HG02588 (cell line): ENCODE data around the gene ALOX15B.

Experiments
- ATAC-seq: cut with Tn5 transposase; IDR thresholded peaks from one replicate; pipeline ENCODE4 v1.9.1; 2021; ENCODE audit warnings: mild to moderate bottlenecking, moderate library complexity; ENCODE audit not compliant: unreplicated experiment

The ALOX15B gene, protein sequence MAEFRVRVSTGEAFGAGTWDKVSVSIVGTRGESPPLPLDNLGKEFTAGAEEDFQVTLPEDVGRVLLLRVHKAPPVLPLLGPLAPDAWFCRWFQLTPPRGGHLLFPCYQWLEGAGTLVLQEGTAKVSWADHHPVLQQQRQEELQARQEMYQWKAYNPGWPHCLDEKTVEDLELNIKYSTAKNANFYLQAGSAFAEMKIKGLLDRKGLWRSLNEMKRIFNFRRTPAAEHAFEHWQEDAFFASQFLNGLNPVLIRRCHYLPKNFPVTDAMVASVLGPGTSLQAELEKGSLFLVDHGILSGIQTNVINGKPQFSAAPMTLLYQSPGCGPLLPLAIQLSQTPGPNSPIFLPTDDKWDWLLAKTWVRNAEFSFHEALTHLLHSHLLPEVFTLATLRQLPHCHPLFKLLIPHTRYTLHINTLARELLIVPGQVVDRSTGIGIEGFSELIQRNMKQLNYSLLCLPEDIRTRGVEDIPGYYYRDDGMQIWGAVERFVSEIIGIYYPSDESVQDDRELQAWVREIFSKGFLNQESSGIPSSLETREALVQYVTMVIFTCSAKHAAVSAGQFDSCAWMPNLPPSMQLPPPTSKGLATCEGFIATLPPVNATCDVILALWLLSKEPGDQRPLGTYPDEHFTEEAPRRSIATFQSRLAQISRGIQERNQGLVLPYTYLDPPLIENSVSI

DNA sequence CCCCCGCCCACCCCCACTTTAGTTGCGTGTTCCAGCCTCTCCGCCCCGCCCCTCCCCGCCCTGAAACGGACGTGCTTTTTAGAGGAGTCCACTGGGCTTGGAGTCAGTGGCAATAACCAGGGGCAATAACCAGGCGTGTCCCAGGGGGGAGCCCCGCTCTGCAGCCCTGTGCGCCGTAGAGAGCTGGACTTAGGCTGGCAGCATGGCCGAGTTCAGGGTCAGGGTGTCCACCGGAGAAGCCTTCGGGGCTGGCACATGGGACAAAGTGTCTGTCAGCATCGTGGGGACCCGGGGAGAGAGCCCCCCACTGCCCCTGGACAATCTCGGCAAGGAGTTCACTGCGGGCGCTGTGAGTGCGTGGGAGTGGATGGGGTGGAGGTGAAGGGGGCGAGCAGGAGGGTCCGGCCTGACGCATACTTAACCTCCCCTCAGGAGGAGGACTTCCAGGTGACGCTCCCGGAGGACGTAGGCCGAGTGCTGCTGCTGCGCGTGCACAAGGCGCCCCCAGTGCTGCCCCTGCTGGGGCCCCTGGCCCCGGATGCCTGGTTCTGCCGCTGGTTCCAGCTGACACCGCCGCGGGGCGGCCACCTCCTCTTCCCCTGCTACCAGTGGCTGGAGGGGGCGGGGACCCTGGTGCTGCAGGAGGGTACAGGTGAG is at the start of gene ALOX15B:
Gene ALOX15B, plus strand, starts transcription at position 106 of the 657 bp plus-strand sequence. Its CDS starts 97 bp downstream, at position 203.
- no peak for ATAC-seq

DNA sequence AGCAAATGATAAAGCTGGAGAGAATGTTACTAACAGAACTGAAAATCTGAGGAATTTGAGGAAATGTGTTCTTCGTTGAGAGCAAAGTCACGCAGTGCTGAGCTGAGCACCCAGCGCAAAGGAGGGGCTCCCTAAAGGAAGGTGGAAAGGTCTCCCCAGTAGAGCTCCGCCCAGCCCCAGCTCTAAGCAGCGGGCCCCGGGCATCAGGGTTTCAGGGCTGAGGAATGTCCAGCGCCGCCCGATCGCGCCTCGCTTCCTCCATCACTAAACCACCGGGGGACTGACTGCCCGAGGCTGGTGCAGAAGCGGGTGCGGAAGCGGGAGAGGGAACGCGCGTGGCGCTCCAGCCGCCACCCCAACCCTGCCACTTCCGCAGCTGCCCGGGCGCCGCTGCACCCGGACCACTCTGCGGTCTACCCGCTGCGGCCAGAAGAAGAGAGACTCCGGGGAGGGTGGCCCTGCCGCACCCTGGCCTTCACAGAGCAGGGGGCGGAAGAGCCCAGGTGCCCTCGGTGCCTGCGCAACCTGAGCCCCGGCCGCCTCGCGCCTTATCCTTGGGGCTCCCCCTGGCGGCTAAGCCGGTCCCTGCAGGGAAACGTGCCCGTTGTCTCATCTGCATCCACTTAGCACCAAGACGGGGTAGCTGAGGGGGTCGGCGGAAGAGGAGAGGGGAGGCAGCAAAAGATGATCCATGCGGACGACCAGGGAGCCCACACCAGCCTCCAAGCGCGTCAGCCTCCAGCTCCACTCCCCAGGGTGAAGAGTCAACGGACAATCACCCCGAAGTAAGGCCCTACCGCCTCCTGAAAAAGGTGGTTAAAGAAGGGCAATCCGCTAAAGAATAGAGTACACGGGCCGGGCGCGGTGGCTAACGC is 48.8 kb upstream of the ALOX15B start:
- peak; percentile 71 for ATAC-seq

DNA sequence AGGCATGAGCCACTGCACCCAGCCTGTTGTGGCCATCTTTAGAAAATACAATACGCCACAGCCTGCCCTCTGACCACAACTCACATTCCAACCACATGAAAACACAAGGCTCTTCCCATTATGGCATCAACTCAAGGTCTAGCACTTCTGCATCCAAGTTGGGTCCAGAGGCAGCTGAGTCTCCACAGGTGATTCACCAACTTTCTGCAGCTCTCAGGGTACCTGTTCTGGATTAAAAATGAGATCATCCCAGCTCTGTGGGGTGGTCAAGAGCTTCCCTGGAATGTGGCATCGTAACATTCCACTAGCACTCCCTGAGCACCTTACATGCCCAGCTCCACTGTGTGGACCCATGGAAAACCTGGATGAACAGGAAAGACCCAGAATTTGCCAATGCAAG is 46.3 kb upstream of the ALOX15B start:
- no peak for ATAC-seq

DNA sequence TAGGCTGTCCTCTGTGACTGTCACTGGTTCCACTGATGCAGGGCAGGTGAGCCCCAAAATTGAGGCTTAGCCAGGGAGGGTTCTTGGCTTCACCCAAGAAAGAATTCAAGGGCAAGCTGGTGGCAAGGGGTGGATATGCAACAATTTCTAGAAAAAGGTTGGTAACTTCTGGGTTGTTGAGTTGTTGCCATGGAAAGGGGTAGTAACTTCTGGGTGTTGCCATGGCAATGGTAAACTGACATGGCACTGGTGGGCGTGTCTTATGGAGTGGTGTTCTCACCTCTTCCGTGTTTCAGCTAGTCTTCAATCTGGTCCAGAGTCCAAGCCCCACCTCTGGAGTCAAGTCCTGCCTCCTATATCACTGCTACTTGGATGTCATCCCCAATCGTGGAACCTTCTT is 45.9 kb upstream of the ALOX15B start:
- ATAC-seq, result no peak

DNA sequence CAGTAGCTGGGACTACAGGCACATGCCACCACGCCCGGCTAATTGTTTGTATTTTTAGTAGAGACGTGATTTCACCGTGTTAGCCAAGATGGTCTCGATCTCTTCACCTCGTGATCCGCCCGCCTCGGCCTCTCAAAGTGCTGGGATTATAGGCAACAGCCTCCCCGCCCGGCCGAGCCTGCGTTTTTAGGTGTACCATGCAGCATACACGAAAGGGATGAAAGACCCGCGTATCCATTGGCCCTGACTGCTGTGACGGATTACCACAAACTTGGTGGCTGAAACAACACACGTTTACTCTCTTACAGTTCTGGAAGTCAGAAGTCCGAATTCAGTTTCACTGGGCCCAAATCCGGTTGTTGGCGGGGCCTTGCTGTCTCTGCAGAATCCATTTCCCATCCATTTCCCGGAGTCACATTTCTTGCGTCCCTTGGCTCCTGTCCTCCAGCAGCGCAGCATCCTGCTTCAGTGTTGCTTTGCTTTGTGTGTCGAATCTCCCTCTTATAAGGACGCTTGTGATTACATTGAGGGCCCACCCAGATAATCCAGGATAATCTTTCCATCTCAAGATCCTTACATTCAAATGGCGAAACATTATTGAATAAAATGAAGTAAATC is 44.8 kb upstream of the ALOX15B start:
- no peak for ATAC-seq

DNA sequence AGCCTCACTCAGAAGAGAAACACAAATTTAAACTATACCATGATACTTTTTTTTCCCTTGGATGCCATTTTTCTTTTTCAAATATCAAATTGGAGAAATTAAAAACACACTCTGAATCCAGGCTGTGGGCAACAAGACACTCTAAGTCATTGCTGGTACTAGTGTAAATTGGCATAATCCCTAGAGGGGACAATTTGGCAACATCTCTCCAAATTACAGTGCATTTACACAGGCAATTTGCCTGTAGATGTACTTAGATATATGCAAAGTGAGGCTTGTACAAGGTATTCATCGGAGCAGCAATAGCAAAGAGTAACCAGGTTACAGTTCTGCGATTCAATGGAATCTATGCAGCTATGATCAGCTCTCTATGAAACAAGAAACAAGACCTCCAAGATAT is 43.1 kb upstream of the ALOX15B start:
- ATAC-seq, result no peak

DNA sequence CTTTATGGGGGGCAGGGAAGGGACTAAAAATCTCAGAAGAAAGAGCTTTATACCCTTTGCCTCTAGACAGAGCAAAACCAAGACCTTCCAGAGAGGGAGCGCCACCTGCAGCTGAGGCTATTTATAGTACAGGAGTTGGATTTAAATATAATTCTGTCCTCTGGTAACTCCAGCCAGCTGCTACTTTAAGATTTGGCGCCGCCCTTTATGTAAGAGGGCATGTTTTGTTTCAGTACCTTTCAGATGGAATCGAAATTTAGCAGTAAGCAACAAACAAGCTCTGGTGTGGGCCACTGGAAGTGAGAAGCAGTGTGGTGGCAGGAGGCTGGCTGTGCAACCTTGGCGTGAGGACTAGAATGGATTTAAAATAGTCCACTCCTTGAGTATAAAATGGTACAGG is 41.7 kb upstream of the ALOX15B start:
- no peak for ATAC-seq

DNA sequence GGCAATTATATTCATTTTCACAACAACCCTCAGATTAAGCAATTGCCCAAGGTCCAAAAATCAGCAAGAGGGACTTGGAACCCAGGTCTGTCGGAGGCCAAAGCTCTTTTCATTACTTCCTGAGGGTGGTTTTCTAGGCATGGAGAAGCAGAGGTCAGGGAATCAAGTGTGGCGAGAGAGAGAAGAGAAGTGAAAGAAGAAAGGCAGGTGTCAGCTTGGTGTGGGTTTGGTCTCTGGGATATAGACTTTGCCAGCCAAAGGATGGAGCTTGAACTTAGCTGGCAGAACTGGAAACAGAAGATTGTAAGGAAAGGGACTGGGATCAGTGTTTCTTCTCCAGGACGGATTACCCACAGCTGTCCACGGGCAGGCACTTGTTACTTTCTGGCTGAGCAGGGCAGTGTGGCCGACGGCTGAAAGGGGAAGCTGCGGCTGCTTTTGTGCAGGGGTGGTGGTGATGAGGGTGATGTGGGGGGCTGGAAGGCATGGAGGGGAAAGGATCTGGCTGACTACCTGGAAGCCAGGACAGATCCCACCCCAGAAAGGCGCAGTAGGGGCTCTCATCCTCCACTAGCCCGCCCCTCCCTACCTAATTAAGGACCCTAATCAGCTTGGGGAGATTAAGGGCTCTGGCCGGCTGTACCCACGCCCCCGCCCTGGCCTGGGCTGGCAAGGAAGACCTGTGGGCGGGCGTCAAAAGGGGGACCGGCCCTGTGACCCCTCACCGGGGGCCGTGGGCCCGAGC is 36.7 kb upstream of the ALOX15B start, which contains the start of gene GUCY2D:
Gene GUCY2D, plus strand, starts transcription at position 640 of the 745 bp plus-strand sequence. CDS start 433 bp downstream, outside the sequence.
- ATAC-seq, result no peak

DNA sequence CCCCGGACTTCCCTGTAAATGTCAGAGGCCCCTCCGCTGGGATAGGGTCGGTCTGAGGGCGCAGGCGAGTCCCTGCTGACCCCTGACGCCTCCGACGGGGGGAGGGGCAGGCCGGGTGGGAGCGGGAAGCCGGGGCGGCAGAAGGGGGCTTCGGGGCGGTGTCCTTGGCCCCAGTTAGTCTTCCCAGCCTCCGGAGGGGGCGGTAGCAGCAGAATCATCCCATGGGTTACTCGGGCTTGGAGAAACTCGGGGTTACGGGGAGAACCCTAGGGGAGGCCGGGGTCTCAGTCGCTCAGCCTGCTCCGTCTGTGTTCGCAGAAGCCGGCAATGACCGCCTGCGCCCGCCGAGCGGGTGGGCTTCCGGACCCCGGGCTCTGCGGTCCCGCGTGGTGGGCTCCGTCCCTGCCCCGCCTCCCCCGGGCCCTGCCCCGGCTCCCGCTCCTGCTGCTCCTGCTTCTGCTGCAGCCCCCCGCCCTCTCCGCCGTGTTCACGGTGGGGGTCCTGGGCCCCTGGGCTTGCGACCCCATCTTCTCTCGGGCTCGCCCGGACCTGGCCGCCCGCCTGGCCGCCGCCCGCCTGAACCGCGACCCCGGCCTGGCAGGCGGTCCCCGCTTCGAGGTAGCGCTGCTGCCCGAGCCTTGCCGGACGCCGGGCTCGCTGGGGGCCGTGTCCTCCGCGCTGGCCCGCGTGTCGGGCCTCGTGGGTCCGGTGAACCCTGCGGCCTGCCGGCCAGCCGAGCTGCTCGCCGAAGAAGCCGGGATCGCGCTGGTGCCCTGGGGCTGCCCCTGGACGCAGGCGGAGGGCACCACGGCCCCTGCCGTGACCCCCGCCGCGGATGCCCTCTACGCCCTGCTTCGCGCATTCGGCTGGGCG is 35.9 kb upstream of the ALOX15B start:
- no peak for ATAC-seq

DNA sequence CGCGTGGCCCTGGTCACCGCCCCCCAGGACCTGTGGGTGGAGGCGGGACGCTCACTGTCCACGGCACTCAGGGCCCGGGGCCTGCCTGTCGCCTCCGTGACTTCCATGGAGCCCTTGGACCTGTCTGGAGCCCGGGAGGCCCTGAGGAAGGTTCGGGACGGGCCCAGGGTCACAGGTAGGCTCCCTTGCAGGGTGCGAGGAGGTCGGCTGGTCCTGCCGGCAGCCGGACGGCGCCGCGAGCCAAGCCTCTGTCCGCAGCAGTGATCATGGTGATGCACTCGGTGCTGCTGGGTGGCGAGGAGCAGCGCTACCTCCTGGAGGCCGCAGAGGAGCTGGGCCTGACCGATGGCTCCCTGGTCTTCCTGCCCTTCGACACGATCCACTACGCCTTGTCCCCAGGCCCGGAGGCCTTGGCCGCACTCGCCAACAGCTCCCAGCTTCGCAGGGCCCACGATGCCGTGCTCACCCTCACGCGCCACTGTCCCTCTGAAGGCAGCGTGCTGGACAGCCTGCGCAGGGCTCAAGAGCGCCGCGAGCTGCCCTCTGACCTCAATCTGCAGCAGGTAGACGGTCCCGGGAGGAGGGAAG is 35.2 kb upstream of the ALOX15B start:
- no peak for ATAC-seq

DNA sequence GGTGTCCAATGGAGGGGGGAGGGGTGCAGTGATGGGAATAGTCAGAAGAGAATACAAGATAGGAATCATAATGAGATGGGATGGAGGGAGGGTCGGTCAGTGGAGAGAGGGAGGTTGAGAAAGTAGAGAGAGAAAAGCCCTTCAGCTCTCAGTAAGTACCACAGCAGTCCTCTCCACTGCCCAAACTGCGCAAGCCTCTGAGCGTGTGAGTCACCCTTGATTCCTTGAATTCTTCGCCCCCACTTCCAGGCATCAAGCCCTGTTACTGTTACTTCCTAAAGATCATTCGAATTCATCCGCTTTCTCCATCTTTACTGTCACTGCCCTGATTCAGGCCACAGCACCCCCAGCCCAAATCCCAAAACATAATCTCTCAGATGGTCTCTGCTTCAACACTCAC is 34.0 kb upstream of the ALOX15B start:
- ATAC-seq, result no peak

DNA sequence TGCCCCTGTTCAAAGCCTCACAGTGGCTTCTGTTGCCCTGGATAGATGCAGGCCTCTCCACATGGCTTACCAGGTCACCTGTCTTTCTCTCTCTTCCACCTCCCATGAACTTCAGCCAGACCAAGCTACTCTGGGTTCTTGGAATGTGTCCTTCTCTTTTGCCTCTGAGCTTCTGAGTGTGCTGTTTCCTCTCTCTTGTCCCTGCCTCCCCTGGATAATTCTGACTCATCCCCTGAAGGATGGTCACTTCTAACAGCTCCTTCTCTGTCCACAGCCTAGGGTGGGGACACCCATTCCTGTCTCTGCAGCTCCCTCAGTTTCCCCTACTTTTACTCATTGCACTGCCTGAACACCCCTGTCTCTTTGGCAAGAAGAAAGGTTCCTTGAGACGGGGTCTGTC is 33.5 kb upstream of the ALOX15B start:
- ATAC-seq, result no peak

DNA sequence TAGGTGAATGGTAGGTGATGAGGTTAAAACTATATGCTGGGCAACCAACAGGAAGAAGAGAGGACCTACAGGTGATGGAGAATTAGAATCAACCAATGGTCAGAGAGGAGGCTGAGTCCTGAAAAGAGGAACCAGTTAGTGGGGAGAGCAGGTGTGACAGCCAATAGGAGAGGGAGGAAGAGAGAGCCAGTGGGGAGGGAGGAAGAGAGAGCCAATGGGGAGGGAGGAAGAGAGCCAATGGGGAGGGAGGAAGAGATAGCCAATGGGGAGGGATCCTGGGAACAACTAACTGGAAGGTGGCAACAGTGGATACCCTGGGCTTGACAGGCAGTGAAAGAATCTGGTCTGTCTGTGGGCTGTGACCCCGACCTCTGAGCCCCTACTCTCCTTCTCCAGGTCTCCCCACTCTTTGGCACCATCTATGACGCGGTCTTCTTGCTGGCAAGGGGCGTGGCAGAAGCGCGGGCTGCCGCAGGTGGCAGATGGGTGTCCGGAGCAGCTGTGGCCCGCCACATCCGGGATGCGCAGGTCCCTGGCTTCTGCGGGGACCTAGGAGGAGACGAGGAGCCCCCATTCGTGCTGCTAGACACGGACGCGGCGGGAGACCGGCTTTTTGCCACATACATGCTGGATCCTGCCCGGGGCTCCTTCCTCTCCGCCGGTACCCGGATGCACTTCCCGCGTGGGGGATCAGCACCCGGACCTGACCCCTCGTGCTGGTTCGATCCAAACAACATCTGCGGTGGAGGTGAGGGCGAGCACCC is 32.7 kb upstream of the ALOX15B start:
- no peak for ATAC-seq

DNA sequence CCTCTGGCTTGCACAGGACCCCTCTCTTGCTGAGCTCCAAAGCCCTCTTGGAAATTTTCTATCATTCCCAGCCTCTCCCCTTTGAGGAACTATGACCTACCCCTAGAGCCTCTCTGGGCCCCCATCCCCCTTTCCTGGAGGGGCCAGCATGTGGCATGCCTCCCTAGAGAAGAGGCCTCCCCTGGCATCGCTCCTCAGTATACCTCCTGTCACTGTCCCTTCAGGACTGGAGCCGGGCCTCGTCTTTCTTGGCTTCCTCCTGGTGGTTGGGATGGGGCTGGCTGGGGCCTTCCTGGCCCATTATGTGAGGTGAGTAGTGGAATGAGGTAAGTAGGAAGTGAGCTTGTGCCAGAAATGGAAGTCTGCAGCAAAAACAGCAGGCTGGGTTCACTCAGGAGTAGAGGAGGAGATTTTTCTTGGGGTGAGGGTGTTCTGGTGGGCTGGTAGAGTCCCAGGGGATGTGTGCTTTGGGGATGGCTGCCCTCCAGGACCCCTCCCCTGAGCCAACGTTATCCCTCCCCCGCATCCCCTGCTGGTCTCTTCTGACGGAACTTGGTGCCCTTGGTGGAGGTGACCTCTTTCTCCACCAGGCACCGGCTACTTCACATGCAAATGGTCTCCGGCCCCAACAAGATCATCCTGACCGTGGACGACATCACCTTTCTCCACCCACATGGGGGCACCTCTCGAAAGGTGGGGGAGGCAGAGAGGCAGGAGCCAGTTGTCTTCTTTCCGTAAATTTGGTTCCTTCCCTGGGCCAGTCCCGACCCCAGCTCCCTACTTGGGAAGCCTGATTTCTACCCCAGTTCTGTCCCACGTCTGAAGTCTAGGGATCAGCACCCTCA is 31.8 kb upstream of the ALOX15B start:
- no peak for ATAC-seq

DNA sequence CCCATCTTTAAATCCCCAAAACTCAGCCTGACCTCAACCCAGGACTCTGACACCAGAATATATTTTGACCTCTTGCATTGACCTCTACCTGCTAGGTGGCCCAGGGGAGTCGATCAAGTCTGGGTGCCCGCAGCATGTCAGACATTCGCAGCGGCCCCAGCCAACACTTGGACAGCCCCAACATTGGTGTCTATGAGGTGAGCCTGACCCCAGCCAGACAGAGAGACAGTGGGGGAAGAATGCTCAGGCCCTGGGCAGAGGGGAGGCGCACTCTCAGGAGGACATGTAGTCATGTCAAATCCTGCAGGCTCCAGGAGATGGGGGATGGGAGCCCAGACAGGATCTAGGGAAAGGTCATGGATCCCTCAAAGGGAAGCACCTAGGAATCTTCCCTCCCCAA is 31.0 kb upstream of the ALOX15B start:
- no peak for ATAC-seq

DNA sequence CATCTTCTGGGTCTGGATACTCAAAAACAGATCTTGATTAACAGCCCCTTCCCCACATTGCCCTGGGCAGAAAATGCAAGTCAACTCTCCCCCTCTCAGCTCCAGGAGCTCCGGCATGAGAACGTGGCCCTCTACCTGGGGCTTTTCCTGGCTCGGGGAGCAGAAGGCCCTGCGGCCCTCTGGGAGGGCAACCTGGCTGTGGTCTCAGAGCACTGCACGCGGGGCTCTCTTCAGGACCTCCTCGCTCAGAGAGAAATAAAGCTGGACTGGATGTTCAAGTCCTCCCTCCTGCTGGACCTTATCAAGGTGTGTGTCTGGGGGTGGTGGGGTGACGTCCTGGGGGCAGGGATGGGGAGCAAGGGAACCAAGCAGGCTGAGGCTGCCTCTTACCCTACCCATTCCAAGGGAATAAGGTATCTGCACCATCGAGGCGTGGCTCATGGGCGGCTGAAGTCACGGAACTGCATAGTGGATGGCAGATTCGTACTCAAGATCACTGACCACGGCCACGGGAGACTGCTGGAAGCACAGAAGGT is 26.7 kb upstream of the ALOX15B start:
- ATAC-seq, result no peak
